HL-60 (cell line): ENCODE results near the gene ACTRT2.

Source experiments
- DNase-seq, 2 experiments: peaks; one replicate each; pipeline ENCODE4 v3.0.0-alpha.2; 2010 to 2020; ENCODE audit warnings: low read depth in 1 of 2, low spot score in 1 of 2
- H3K27ac ChIP-seq: fragments of 250-450 bp; sonication (Bioruptor Pico); replicated peaks from 2 replicates; pipeline ENCODE4 v1.5.1; 2020; ENCODE audit warnings: mild to moderate bottlenecking, moderate library complexity
- H3K27me3 ChIP-seq: fragments of 250-450 bp; sonication (Bioruptor Pico); 2 replicates; pipeline ENCODE4 v1.5.1; 2021; ENCODE audit warnings: mild to moderate bottlenecking, moderate library complexity; ENCODE audit not compliant: insufficient read depth, poor library complexity, severe bottlenecking
- H3K4me3 ChIP-seq: replicated peaks from 2 replicates; pipeline ENCODE4 v1.5.1; 2011; ENCODE audit warnings: mild to moderate bottlenecking, control low read depth, low read length; ENCODE audit not compliant: insufficient read depth
- GABPA ChIP-seq: IDR thresholded peaks from 2 replicates; pipeline ENCODE4 v1.6.1; 2012; ENCODE audit warnings: low read depth
- POLR2AphosphoS5 ChIP-seq: IDR thresholded peaks from 2 replicates; pipeline ENCODE4 v1.6.1; 2012; ENCODE audit warnings: low read depth
- SPI1 ChIP-seq: IDR thresholded peaks from 2 replicates; pipeline ENCODE4 v1.6.1; 2012; ENCODE audit warnings: low read depth, mild to moderate bottlenecking, borderline replicate concordance
- TF ChIP-seq, protein P1 (sequence below): IDR thresholded peaks from 2 replicates; pipeline ENCODE4 v1.6.1; 2012; ENCODE audit warnings: low read depth; ENCODE audit not compliant: insufficient replicate concordance
- TF ChIP-seq, protein P2 (sequence below): IDR thresholded peaks from one replicate; pipeline ENCODE4 v1.5.1; 2011; ENCODE audit warnings: low read length, control low read depth, inconsistent platforms; ENCODE audit not compliant: insufficient read depth

The ACTRT2 gene

DNA sequence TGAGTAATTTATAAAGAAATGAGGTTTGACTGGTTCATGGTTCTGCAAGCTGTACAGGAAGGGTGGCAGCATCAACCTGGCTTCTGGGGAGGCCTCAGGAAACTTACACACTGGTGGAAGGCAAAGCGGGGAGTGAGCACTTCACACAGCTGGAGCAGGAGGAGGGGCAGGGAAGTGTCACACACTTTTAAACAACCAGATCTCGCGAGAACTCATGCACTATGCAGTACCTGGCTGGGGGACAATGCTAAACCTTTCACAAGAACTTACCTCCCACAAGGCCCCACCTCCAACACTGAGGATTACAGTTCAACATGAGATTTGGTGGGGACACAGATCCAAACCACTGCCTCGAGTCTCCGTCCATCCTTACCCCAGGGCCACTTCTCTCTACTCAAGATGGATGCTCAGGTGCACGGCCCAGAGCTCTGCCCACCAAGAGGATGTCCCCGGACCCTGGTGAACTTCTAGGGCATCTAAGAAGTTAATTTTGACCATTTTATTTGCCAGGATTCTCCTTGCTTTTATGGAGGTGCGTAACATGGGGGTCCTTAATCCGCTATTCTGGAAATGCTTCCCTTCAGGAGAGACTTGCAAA lies 22.7 kb upstream of the ACTRT2 start:
- TF ChIP-seq, protein P1, sequence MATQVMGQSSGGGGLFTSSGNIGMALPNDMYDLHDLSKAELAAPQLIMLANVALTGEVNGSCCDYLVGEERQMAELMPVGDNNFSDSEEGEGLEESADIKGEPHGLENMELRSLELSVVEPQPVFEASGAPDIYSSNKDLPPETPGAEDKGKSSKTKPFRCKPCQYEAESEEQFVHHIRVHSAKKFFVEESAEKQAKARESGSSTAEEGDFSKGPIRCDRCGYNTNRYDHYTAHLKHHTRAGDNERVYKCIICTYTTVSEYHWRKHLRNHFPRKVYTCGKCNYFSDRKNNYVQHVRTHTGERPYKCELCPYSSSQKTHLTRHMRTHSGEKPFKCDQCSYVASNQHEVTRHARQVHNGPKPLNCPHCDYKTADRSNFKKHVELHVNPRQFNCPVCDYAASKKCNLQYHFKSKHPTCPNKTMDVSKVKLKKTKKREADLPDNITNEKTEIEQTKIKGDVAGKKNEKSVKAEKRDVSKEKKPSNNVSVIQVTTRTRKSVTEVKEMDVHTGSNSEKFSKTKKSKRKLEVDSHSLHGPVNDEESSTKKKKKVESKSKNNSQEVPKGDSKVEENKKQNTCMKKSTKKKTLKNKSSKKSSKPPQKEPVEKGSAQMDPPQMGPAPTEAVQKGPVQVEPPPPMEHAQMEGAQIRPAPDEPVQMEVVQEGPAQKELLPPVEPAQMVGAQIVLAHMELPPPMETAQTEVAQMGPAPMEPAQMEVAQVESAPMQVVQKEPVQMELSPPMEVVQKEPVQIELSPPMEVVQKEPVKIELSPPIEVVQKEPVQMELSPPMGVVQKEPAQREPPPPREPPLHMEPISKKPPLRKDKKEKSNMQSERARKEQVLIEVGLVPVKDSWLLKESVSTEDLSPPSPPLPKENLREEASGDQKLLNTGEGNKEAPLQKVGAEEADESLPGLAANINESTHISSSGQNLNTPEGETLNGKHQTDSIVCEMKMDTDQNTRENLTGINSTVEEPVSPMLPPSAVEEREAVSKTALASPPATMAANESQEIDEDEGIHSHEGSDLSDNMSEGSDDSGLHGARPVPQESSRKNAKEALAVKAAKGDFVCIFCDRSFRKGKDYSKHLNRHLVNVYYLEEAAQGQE, result no peak
- no peak for TF ChIP-seq POLR2AphosphoS5
- TF ChIP-seq SPI1, result no peak
- no peak for TF ChIP-seq GABPA
- TF ChIP-seq, protein P2, sequence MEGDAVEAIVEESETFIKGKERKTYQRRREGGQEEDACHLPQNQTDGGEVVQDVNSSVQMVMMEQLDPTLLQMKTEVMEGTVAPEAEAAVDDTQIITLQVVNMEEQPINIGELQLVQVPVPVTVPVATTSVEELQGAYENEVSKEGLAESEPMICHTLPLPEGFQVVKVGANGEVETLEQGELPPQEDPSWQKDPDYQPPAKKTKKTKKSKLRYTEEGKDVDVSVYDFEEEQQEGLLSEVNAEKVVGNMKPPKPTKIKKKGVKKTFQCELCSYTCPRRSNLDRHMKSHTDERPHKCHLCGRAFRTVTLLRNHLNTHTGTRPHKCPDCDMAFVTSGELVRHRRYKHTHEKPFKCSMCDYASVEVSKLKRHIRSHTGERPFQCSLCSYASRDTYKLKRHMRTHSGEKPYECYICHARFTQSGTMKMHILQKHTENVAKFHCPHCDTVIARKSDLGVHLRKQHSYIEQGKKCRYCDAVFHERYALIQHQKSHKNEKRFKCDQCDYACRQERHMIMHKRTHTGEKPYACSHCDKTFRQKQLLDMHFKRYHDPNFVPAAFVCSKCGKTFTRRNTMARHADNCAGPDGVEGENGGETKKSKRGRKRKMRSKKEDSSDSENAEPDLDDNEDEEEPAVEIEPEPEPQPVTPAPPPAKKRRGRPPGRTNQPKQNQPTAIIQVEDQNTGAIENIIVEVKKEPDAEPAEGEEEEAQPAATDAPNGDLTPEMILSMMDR, result no peak
- peaks cover 2% of the 10 kb centered on the region for H3K27me3 ChIP-seq
- H3K27ac ChIP-seq, result no peak overlapping the region
- H3K4me3 ChIP-seq, result no peak overlapping the region
- DNase-seq, result no peak

DNA sequence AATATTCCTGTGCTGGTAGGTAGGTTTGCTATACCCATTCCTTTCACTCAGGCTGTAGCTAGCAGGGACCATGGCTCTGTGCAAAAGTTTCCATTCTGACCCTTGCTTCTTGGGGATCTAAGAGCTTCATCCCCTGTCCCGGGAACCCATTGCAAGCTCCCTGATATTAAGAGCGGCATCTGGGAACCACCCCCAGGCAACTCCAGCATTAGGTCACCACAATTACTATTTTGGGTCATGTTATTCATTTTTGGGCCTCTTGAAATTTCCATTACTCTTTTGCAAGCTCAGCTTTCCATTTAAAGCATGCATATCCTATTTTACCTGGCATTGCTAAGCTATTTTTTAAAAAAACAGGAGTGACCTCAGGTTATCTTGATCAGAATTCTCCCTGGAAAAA lies 22.1 kb upstream of the ACTRT2 start:
- TF ChIP-seq SPI1 (no peak), GABPA (no peak), POLR2AphosphoS5 (no peak)
- TF ChIP-seq, protein P1, result no peak
- TF ChIP-seq, protein P2, result no peak
- no peak overlapping the region for H3K4me3 ChIP-seq
- DNase-seq, result no peak
- H3K27ac ChIP-seq, result no peak overlapping the region
- peaks cover 2% of the 10 kb centered on the region for H3K27me3 ChIP-seq

- H3K4me3 ChIP-seq, result no peak overlapping the region
- DNase-seq, result no peak
- H3K27me3 ChIP-seq, result peaks cover 2% of the 10 kb centered on the region
- no peak for TF ChIP-seq POLR2AphosphoS5
- TF ChIP-seq GABPA, result no peak
- TF ChIP-seq, protein P2, result no peak
- TF ChIP-seq, protein P1, result no peak
- no peak for TF ChIP-seq SPI1
- H3K27ac ChIP-seq, result no peak overlapping the region
These were observed 21.7 kb upstream of the ACTRT2 start for GRCh38 chr1:2999571-2999970.
